GM18951 (cell line): ENCODE results near the gene RING1.

ENCODE experiments used
- POLR2A ChIP-seq: IDR thresholded peaks from 4 replicates; pipeline ENCODE4 v1.6.1; 2011; ENCODE audit warnings: mild to moderate bottlenecking; ENCODE audit not compliant: insufficient read length, insufficient read depth; ENCODE audit errors: extremely low read depth
- in situ Hi-C: fragments of 300-500 bp; cut with MboI; formaldehyde crosslinking; loops from one replicate; pipeline ENCODE4 v1.12.0; 2022; ENCODE audit warnings: low sequenced_read_pairs, mixed read lengths, inconsistent platforms; ENCODE audit not compliant: unreplicated experiment

RING1 gene

DNA sequence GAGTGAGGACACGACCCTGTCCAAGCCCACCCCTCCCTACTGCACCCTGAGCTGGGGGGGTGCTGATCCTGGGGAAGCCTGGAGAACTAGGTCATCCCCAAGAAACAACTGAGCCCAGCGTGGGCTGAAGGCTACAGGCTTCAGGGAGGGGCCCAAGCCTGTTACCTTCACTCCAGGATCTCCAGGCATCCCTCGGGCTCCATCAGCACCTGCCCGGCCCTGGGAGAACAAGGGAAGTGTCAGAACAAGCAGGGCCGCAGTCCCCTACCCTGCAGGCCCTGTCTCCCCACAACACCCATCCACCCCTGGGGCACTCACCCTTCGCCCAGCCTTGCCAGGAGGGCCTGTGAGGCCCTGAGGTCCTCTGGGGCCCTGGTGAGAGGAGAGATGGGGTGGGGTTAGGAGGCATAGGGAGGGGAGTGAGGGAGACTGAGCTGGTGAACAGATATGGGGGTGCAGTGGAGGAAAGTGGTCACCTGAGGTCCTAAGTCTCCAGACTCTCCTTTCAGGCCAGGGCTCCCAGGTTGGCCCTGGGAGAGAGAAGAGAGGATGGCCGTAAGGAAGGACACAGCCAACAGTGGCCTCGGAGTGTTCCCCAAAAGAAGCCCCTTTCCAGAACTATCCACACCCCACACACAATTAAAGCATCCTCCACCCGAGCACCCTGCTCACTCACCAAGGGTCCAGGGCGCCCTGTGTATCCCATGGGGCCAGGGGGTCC is 29.4 kb upstream of the RING1 start:
- no peak for TF ChIP-seq POLR2A
- in situ Hi-C loops, result no loop called here

DNA sequence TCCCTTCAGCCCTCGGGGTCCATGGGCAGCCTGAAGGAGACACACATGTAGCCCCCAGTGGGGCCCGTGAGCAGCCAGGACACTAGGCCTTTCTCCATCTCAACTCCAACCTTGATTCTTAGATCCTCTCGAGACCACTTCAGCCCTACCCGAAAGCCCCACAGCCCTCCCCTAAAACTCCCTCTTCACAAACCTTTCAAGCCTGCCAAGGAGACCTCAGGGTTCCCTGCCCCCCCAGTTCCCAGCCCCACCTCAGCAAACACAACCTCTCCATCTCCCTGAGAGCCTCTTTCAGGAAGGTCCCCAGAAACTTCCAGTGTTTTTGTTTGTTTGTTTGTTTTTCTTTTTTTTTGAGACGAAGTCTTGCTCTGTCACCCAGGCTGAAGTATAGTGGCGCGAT is 27.2 kb upstream of the RING1 start:
- TF ChIP-seq POLR2A, result no peak
- in situ Hi-C loops, result no loop called here

DNA sequence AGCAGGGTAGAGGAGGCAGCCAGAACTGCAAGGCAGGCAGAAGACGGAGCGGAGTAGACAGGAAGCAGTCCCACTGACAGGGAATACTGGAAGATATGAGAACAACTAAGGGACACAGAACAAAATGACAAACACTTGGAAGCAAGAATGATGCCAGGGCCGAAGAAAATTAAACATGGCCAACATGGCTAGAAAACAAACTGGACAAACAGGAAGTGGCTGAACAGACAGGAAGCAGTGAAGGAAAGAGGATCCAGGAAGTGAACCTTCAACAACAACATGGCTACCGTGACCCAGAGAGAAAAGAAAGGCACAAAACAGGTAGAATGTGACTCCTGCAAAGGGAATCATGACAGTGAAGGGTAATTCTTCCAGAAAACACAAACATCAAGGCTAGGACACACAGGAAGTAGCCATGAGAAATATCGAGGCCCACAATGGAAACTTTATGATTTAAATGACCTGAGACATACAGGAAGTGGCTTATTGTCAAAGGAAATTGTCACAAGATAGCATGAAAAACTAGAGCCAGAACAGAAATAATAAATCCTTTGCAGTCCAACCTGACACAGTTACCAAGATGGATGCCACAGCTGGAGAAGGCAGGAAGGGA is 25.1 kb upstream of the RING1 start:
- in situ Hi-C loops, result no loop called here
- TF ChIP-seq POLR2A, result no peak

GRCh38 chr6:33185190-33185589 is 23.1 kb upstream of the RING1 start:
- TF ChIP-seq POLR2A, result no peak
- in situ Hi-C loops, result no loop called here

- in situ Hi-C loops, result no loop called here
- TF ChIP-seq POLR2A, result no peak
Observed at GRCh38 chr6:33185654-33186187, 22.6 kb upstream of the RING1 start.

- in situ Hi-C loops, result no loop called here
- TF ChIP-seq POLR2A, result no peak
Observed at GRCh38 chr6:33187809-33188208, 20.5 kb upstream of the RING1 start.

GRCh38 chr6:33189164-33189563 is 19.1 kb upstream of the RING1 start:
- no peak for TF ChIP-seq POLR2A
- in situ Hi-C loops, result no loop called here

- TF ChIP-seq POLR2A, result no peak
- in situ Hi-C loops, result no loop called here
Observed at GRCh38 chr6:33189625-33190448, 18.5 kb upstream of the RING1 start.

GRCh38 chr6:33190504-33191107 is 17.7 kb upstream of the RING1 start:
- in situ Hi-C loops, result no loop called here
- no peak for TF ChIP-seq POLR2A

GRCh38 chr6:33191383-33192104 is 16.8 kb upstream of the RING1 start:
- in situ Hi-C loops, result no loop called here

DNA sequence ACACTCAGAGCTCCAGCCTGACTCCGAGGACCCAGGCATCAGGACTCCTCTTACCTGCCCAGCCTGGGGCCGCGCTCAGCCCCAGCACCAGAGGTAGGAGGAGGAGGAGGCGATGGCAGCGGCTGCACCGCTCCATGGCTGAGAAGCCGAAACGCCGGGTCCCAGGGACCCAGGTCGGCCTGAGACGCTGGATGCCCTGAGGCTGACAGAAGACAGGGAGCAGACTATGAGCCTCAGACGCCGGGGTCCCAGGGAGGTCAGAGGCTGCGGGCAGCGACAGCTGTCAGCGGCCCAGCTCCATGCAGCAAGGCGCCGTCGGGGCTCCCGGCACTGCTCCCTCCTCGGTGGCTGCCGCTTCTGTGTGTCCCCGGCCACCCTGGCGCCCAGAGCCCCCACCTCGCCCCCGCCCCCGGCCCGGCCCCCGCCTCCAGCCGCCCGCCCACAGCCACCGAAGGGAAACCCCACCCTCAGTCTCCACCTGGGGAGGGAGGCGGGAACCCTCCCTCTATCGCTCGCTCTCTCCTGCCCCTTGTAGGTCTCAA is 16.1 kb upstream of the RING1 start, which contains the start of gene COL11A2:
Gene COL11A2 (minus strand): TSS at position 363 of the 542 bp plus-strand sequence. CDS start 227 bp downstream, at position 136.
- in situ Hi-C loops, result no loop called here
- no peak for TF ChIP-seq POLR2A

More at GRCh38 chr6:33191383-33192104, 16.8 kb upstream of the RING1 start:
- TF ChIP-seq POLR2A, result no peak

GRCh38 chr6:33192671-33193602 is 15.4 kb upstream of the RING1 start:
- no peak for TF ChIP-seq POLR2A
- in situ Hi-C loops, result no loop called here
